Measurements from ENCODE around the gene NSFL1C. TPM values are rescaled to one million over a fixed set of nuclear protein-coding genes. Genes with fewer than 3 reads are reported as not detected.

NSFL1C gene
- total RNA-seq, 4 donors from 2014 or later, result 33.6 to 62.4 (median 43.6) TPM

GRCh38 chr20:1422753-1423152 lies 43.9 kb downstream of the NSFL1C start:
- Histone ChIP-seq H3K27me3 (peaks cover 0 to 29% (median 0%) of the 10 kb centered on the region in 4 donors), H3K36me3 (no peaks in the 10 kb centered on the region), H3K27ac (replicated peaks in 1 of 4) (no peak overlapping the region), H3K4me3 (no peak overlapping the region), H3K4me1 (no peaks in the 10 kb centered on the region), H3K9me3 (peaks cover 0 to 9% (median 6%) of the 10 kb centered on the region in 4 donors)
- DNase-seq (ENCODE audit: extremely low spot score), result peak; percentile 37
- 65% methylated on average over 3 of the region's 3 CpGs for WGBS
- TF ChIP-seq POLR2AphosphoS5 (IDR thresholded peaks at IDR 0.05) (no peak), CTCF (IDR thresholded peaks at IDR 0.05) (no peak), EP300 (IDR thresholded peaks at IDR 0.05) (no peak), POLR2A (IDR thresholded peaks at IDR 0.05; ENCODE audit: low read depth) (no peak)
- intact Hi-C loops (cut with DNase I), result no loop called here

GRCh38 chr20:1420066-1420465 lies 46.6 kb downstream of the NSFL1C start:
- Histone ChIP-seq H3K9me3 (peaks cover 0 to 9% (median 6%) of the 10 kb centered on the region in 4 donors), H3K27ac (replicated peaks in 1 of 4) (no peak overlapping the region), H3K4me1 (no peaks in the 10 kb centered on the region), H3K36me3 (no peaks in the 10 kb centered on the region), H3K27me3 (peaks cover 0 to 41% (median 0%) of the 10 kb centered on the region in 4 donors), H3K4me3 (no peak overlapping the region)
- intact Hi-C loops (cut with DNase I), result no loop called here
- DNase-seq (ENCODE audit: extremely low spot score), result no peak
- WGBS, result 93% methylated on average over 4 of the region's 4 CpGs
- no peak for TF ChIP-seq POLR2A (IDR thresholded peaks at IDR 0.05; ENCODE audit: low read depth)
- no peak for TF ChIP-seq CTCF (IDR thresholded peaks at IDR 0.05)
- TF ChIP-seq POLR2AphosphoS5 (IDR thresholded peaks at IDR 0.05), result no peak
- TF ChIP-seq EP300 (IDR thresholded peaks at IDR 0.05), result no peak

GRCh38 chr20:1418350-1418749 lies 48.3 kb downstream of the NSFL1C start:
- Histone ChIP-seq H3K27me3 (peaks cover 0 to 36% (median 0%) of the 10 kb centered on the region in 4 donors), H3K4me1 (no peaks in the 10 kb centered on the region), H3K4me3 (no peak overlapping the region), H3K27ac (replicated peaks in 1 of 4) (no peak overlapping the region), H3K36me3 (no peaks in the 10 kb centered on the region), H3K9me3 (peaks cover 0 to 9% (median 6%) of the 10 kb centered on the region in 4 donors)
- DNase-seq (ENCODE audit: extremely low spot score), result no peak
- WGBS, result 60% methylated on average over 2 of the region's 3 CpGs
- intact Hi-C loops (cut with DNase I), result no loop called here
- TF ChIP-seq POLR2AphosphoS5 (IDR thresholded peaks at IDR 0.05), result no peak
- TF ChIP-seq POLR2A (IDR thresholded peaks at IDR 0.05; ENCODE audit: low read depth), result no peak
- TF ChIP-seq CTCF (IDR thresholded peaks at IDR 0.05), result no peak
- no peak for TF ChIP-seq EP300 (IDR thresholded peaks at IDR 0.05)

- H3K4me3 ChIP-seq, result no peak overlapping the region
- H3K36me3 ChIP-seq, result no peaks in the 10 kb centered on the region
- peaks cover 0 to 30% (median 0%) of the 10 kb centered on the region in 4 donors for H3K27me3 ChIP-seq
- intact Hi-C loops (cut with DNase I), result no loop called here
- no peaks in the 10 kb centered on the region for H3K4me1 ChIP-seq
- no peak overlapping the region for H3K27ac ChIP-seq (replicated peaks in 1 of 4)
- no peak for DNase-seq (ENCODE audit: extremely low spot score)
- TF ChIP-seq POLR2AphosphoS5 (IDR thresholded peaks at IDR 0.05) (no peak), EP300 (IDR thresholded peaks at IDR 0.05) (no peak), POLR2A (IDR thresholded peaks at IDR 0.05; ENCODE audit: low read depth) (no peak), CTCF (IDR thresholded peaks at IDR 0.05) (no peak)
- H3K9me3 ChIP-seq, result peaks cover 0 to 9% (median 6%) of the 10 kb centered on the region in 4 donors
Observed at GRCh38 chr20:1417790-1418189, 48.9 kb downstream of the NSFL1C start.

- Histone ChIP-seq H3K27me3 (peaks cover 0 to 25% (median 0%) of the 10 kb centered on the region in 4 donors), H3K27ac (replicated peaks in 1 of 4) (no peak overlapping the region), H3K9me3 (peaks cover 0 to 9% (median 6%) of the 10 kb centered on the region in 4 donors), H3K4me1 (no peaks in the 10 kb centered on the region), H3K4me3 (no peak overlapping the region), H3K36me3 (no peaks in the 10 kb centered on the region)
- DNase-seq (ENCODE audit: extremely low spot score), result no peak
- intact Hi-C loops (cut with DNase I), result no loop called here
- WGBS, result 63% methylated on average over 5 of the region's 5 CpGs
- TF ChIP-seq POLR2A (IDR thresholded peaks at IDR 0.05; ENCODE audit: low read depth) (no peak), CTCF (IDR thresholded peaks at IDR 0.05) (no peak), EP300 (IDR thresholded peaks at IDR 0.05) (no peak), POLR2AphosphoS5 (IDR thresholded peaks at IDR 0.05) (no peak)
Observed at GRCh38 chr20:1417273-1417672, 49.4 kb downstream of the NSFL1C start.
